GM19193 (cell line): ENCODE data around the gene HIPK2.

Experiments used
- POLR2A ChIP-seq: IDR thresholded peaks from 4 replicates; pipeline ENCODE4 v1.6.1; 2011; ENCODE audit not compliant: insufficient read depth, insufficient read length; ENCODE audit errors: extremely low read depth

The HIPK2 gene

GRCh38 chr7:139654276-139655181 is 123.3 kb downstream of the HIPK2 start:
- no peak for TF ChIP-seq POLR2A

- TF ChIP-seq POLR2A, result no peak
Observed at GRCh38 chr7:139651914-139652313, 125.9 kb downstream of the HIPK2 start.

GRCh38 chr7:139651308-139651707 is 126.5 kb downstream of the HIPK2 start:
- TF ChIP-seq POLR2A, result no peak

GRCh38 chr7:139650429-139651100 is 127.2 kb downstream of the HIPK2 start:
- no peak for TF ChIP-seq POLR2A

- no peak for TF ChIP-seq POLR2A
Observed at GRCh38 chr7:139648941-139649425, 128.8 kb downstream of the HIPK2 start.

GRCh38 chr7:139648391-139648861 is 129.4 kb downstream of the HIPK2 start:
- no peak for TF ChIP-seq POLR2A

GRCh38 chr7:139647814-139648390 is 129.9 kb downstream of the HIPK2 start:
- TF ChIP-seq POLR2A, result no peak

- no peak for TF ChIP-seq POLR2A
Observed at GRCh38 chr7:139647085-139647484, 130.7 kb downstream of the HIPK2 start.

- no peak for TF ChIP-seq POLR2A
Observed at GRCh38 chr7:139646566-139646965, 131.2 kb downstream of the HIPK2 start.

GRCh38 chr7:139645572-139646523 is 131.9 kb downstream of the HIPK2 start:
- TF ChIP-seq POLR2A, result no peak

- TF ChIP-seq POLR2A, result no peak
Observed at GRCh38 chr7:139643951-139644585, 133.7 kb downstream of the HIPK2 start.

GRCh38 chr7:139642283-139642682 is 135.5 kb downstream of the HIPK2 start:
- TF ChIP-seq POLR2A, result no peak

- TF ChIP-seq POLR2A, result no peak
Observed at GRCh38 chr7:139641337-139641992, 136.3 kb downstream of the HIPK2 start.
